ENCODE results near the gene IRF1.

IRF1 gene

DNA sequence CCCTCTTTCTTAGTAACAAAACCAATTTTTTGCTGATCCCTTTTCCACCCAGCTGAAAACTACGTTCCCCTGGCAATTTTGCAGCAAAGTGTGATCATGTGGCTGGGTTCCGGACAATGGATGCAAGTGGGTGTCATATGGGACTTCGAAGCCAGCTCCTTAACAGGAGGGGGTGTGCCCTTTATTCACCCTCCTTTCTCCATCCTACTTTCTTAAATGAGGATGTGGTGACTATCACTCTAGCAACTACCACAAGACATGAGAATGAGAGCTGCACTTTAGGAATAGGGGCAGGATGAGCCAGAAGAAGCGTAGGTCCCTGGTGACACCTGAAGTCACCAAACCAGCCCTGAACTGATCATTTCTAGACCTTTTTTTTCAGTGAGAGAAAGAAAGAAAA lies 58.9 kb downstream of the IRF1 start:
- no peaks in the 10 kb centered on the region for H3K9me3 ChIP-seq (ENCODE audit: control insufficient read depth in 2 of 2, low read length in 2 of 2)
- H3K36me3 ChIP-seq (ENCODE audit: control insufficient read depth in 2 of 2, insufficient read depth in 2 of 2, low read length in 2 of 2), result peaks cover 0 to 3% of the 10 kb centered on the region in 2 donors
- H3K4me1 ChIP-seq (ENCODE audit: control insufficient read depth in 2 of 2, insufficient read depth in 2 of 2, low read length in 2 of 2), result peaks cover 78 to 82% of the 10 kb centered on the region in 2 donors
- H3K27me3 ChIP-seq (ENCODE audit: control insufficient read depth in 2 of 2, insufficient read depth in 2 of 2, low read length in 2 of 2), result no peaks in the 10 kb centered on the region
- H3K4me3 ChIP-seq (ENCODE audit: low read length in 2 of 2), result no peak overlapping the region
- H3K27ac ChIP-seq (ENCODE audit: low read depth in 2 of 2, low read length in 2 of 2), result peak overlapping the region in 1 of 2 donors; percentile 43
- no peak overlapping the region for H3K9ac ChIP-seq (ENCODE audit: low read depth in 1 of 2, low read length in 2 of 2)

Measured in mucosa of rectum (tissue), 2 donors.